HepG2 (cell line): ENCODE measurements around the gene FDPS. TPM values are rescaled to one million over a fixed set of nuclear protein-coding genes. Genes with fewer than 3 reads are reported as not detected.

ENCODE experiments used
- BRCA1 ChIP-seq: sonication (generic); formaldehyde crosslinking; IDR thresholded peaks from 2 replicates; pipeline ENCODE4 v1.4.0; 2020; ENCODE audit warnings: missing genetic modification reagents
- CHCHD3 ChIP-seq: sonication (generic); formaldehyde crosslinking; IDR thresholded peaks from 2 replicates; pipeline ENCODE4 v1.8.0; 2022; ENCODE audit warnings: mild to moderate bottlenecking, missing genetic modification reagents, moderate library complexity
- EZH2 ChIP-seq: conservative IDR thresholded peaks from 2 replicates; pipeline ENCODE4 v1.6.1; 2012; ENCODE audit warnings: mild to moderate bottlenecking, low read depth, low read length, moderate library complexity
- MATR3 ChIP-seq: sonication (generic); formaldehyde crosslinking; IDR thresholded peaks from 2 replicates; pipeline ENCODE4 v1.4.0; 2020; ENCODE audit warnings: missing genetic modification reagents
- NR1H2 ChIP-seq: sonication (generic); formaldehyde crosslinking; IDR thresholded peaks from 2 replicates; pipeline ENCODE4 v1.8.1; 2022; ENCODE audit warnings: low read depth, missing genetic modification reagents, borderline replicate concordance
- PAXIP1 ChIP-seq: sonication (generic); formaldehyde crosslinking; conservative IDR thresholded peaks from 2 replicates; pipeline ENCODE4 v1.4.0; 2020; ENCODE audit warnings: mild to moderate bottlenecking, missing genetic modification reagents, moderate library complexity
- PRPF4 ChIP-seq: fragments of 200-400 bp; formaldehyde crosslinking; IDR thresholded peaks from 2 replicates; pipeline ENCODE4 v1.6.1; 2016; ENCODE audit warnings: low read length, low read depth; ENCODE audit not compliant: poor library complexity, severe bottlenecking
- RCOR2 ChIP-seq: IDR thresholded peaks from 2 replicates; pipeline ENCODE4 v1.6.1; 2016; ENCODE audit warnings: missing biosample characterization, missing genetic modification reagents
- SMAD9 ChIP-seq: sonication (generic); formaldehyde crosslinking; IDR thresholded peaks from 2 replicates; pipeline ENCODE4 v1.5.1; 2020; ENCODE audit warnings: mild to moderate bottlenecking, missing genetic modification reagents
- SNRNP70 ChIP-seq: fragments of 200-400 bp; formaldehyde crosslinking; IDR thresholded peaks from 2 replicates; pipeline ENCODE4 v1.6.1; 2017; ENCODE audit warnings: mild to moderate bottlenecking, low read depth, low read length, moderate library complexity
- TBL1XR1 ChIP-seq: fragments of 150-350 bp; IDR thresholded peaks from 2 replicates; pipeline ENCODE4 v1.6.1; 2014; ENCODE audit warnings: borderline replicate concordance, low read length; ENCODE audit not compliant: partially characterized antibody
- ZNF563 ChIP-seq: sonication (generic); formaldehyde crosslinking; IDR thresholded peaks from 2 replicates; pipeline ENCODE4 v1.8.0; 2022; ENCODE audit warnings: mild to moderate bottlenecking, moderate library complexity, missing genetic modification reagents
- ZNF570 ChIP-seq: sonication (generic); formaldehyde crosslinking; IDR thresholded peaks from 2 replicates; pipeline ENCODE4 v1.4.0; 2020; ENCODE audit warnings: mild to moderate bottlenecking, missing genetic modification reagents, borderline replicate concordance
- ZNF850 ChIP-seq: sonication (generic); formaldehyde crosslinking; conservative IDR thresholded peaks from 2 replicates; pipeline ENCODE4 v1.9.0; 2021; ENCODE audit warnings: mild to moderate bottlenecking, missing genetic modification reagents
- polyA plus RNA-seq, 8 experiments: library from polyadenylated mRNA; depleted of rRNA in 3 of 8; stranded (reverse) in 7 of 8; unstranded in 1 of 8; fragments of >200 nt; fragmentation: Illumina TruSeq in 4 of 8; extraction: Trizol in 4 of 8; gene quantifications; 2 replicates each; pipeline versions ENCODE4 v1.2.1 to v1.2.3, GENCODE V29; 2011 to 2016; ENCODE audit warnings: low read depth in 4 of 8, missing spikeins in 1 of 8, mixed read lengths in 1 of 8; ENCODE audit not compliant: insufficient read depth in 1 of 8
- total RNA-seq, 5 experiments: library from RNA; depleted of rRNA; stranded (reverse); fragments of >200 nt; fragmentation: Illumina TruSeq; extraction: Trizol; gene quantifications; 2 replicates each; pipeline ENCODE4 v1.2.3, GENCODE V29; 2016; ENCODE audit warnings: low read depth in 1 of 5
- TF ChIP-seq, protein P1 (sequence below): sonication (generic); formaldehyde crosslinking; IDR thresholded peaks from 2 replicates; pipeline ENCODE4 v1.4.0; 2020; ENCODE audit warnings: low read depth, mild to moderate bottlenecking, missing genetic modification reagents
- TF ChIP-seq, protein P2 (sequence below): sonication (generic); formaldehyde crosslinking; IDR thresholded peaks from one replicate; pipeline ENCODE4 v1.5.1; 2020; ENCODE audit warnings: mild to moderate bottlenecking, missing genetic modification reagents; ENCODE audit errors: not compliant biosample characterization

Gene FDPS
- total and polyA plus RNA-seq, 2 of the 13 experiments (the other 11 are each of a cell fraction or from before 2014, with no cell fraction given): 264 to 519 TPM

DNA sequence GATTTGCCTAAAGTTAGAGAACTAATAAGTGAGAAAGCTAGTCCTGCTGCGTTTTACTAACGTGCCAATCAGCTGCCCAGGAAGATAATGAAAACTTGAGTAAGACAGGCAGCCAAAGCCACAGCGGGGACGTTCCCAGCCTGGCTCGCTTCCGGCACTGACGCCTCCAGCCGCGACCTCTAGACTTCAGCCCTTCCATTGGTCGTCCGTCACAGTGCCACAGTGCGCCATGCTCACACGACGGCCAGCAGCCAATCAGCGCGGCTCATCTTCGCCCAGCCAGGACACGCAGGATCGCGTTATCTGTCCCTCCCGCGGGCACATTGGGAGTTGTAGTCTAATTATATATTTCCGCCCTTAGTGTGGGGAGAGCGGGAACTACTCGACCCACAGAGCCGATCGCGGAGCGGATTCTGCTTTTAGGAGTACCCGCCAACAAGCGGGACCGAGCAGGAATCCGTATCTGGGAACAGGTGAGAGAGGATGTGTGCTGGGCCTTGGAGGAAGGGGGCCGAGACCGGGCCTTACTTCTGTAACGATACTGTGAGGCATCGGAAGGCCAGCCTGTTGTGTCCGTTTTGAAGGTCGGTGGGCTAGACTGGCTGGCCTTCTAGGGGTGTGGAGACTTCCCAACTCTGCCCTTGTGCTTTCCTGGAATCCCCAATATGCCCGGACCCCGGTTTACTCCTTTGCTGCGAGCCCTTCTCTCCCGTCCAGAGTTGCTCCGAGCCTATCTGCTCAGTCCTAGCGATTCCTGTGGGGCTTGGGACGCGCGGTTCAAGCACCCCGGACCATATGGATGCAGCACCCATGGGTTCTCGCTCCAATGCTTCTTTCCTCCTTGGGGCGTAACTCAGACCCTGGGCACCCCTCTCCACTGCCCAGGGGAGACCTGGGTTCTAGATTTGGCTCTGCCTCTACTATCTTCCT is at the start of gene FDPS (continued):
- TF ChIP-seq, protein P1, sequence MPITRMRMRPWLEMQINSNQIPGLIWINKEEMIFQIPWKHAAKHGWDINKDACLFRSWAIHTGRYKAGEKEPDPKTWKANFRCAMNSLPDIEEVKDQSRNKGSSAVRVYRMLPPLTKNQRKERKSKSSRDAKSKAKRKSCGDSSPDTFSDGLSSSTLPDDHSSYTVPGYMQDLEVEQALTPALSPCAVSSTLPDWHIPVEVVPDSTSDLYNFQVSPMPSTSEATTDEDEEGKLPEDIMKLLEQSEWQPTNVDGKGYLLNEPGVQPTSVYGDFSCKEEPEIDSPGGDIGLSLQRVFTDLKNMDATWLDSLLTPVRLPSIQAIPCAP (CRISPR knock-in tag): no peak
- no peak for TF ChIP-seq RCOR2 (CRISPR knock-in tag)
- no peak for TF ChIP-seq ZNF850
- TF ChIP-seq NR1H2 (CRISPR knock-in tag): no peak
- 0 out of 2 replicates have a peak, but pooled peaks have one; percentile 50 for TF ChIP-seq ZNF563 (CRISPR knock-in tag)
- no peak for TF ChIP-seq SNRNP70
- TF ChIP-seq CHCHD3 (CRISPR knock-in tag): no peak
- no peak for TF ChIP-seq ZNF570 (CRISPR knock-in tag)
- no peak for TF ChIP-seq MATR3
- TF ChIP-seq PRPF4: no peak
- TF ChIP-seq BRCA1 (CRISPR knock-in tag): no peak
- peak; percentile 70; the same call in 1 of the 2 replicates for TF ChIP-seq PAXIP1
- TF ChIP-seq TBL1XR1: no peak
- no peak for TF ChIP-seq EZH2
- TF ChIP-seq, protein P2, sequence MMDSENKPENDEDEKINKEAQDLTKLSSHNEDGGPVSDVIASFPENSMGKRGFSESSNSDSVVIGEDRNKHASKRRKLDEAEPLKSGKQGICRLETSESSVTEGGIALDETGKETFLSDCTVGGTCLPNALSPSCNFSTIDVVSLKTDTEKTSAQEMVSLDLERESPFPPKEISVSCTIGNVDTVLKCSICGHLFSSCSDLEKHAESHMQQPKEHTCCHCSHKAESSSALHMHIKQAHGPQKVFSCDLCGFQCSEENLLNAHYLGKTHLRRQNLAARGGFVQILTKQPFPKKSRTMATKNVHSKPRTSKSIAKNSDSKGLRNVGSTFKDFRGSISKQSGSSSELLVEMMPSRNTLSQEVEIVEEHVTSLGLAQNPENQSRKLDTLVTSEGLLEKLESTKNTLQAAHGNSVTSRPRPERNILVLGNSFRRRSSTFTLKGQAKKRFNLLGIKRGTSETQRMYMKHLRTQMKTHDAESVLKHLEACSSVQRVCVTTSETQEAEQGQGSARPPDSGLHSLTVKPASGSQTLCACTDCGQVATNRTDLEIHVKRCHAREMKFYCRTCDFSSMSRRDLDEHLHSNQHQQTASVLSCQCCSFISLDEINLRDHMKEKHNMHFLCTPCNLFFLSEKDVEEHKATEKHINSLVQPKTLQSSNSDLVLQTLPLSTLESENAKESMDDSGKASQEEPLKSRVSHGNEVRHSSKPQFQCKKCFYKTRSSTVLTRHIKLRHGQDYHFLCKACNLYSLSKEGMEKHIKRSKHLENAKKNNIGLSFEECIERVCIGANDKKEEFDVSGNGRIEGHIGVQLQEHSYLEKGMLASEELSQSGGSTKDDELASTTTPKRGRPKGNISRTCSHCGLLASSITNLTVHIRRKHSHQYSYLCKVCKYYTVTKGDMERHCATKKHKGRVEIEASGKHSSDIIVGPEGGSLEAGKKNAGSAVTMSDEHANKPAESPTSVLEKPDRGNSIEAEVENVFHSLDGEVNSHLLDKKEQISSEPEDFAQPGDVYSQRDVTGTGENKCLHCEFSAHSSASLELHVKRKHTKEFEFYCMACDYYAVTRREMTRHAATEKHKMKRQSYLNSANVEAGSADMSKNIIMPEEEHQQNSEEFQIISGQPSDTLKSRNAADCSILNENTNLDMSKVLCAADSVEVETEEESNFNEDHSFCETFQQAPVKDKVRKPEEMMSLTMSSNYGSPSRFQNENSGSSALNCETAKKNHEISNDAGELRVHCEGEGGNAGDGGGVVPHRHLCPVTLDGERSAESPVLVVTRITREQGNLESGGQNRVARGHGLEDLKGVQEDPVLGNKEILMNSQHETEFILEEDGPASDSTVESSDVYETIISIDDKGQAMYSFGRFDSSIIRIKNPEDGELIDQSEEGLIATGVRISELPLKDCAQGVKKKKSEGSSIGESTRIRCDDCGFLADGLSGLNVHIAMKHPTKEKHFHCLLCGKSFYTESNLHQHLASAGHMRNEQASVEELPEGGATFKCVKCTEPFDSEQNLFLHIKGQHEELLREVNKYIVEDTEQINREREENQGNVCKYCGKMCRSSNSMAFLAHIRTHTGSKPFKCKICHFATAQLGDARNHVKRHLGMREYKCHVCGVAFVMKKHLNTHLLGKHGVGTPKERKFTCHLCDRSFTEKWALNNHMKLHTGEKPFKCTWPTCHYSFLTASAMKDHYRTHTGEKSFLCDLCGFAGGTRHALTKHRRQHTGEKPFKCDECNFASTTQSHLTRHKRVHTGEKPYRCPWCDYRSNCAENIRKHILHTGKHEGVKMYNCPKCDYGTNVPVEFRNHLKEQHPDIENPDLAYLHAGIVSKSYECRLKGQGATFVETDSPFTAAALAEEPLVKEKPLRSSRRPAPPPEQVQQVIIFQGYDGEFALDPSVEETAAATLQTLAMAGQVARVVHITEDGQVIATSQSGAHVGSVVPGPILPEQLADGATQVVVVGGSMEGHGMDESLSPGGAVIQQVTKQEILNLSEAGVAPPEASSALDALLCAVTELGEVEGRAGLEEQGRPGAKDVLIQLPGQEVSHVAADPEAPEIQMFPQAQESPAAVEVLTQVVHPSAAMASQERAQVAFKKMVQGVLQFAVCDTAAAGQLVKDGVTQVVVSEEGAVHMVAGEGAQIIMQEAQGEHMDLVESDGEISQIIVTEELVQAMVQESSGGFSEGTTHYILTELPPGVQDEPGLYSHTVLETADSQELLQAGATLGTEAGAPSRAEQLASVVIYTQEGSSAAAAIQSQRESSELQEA (CRISPR knock-in tag): no peak
- TF ChIP-seq SMAD9: no peak
